Rectal smooth muscle tissue (tissue), 1 donor: ENCODE measurements around the gene FAM240B.

Experiments
- H3K27ac ChIP-seq: one replicate; pipeline ENCODE4 v1.7.0; 2013; ENCODE audit warnings: low read depth, low read length, inconsistent platforms
- H3K27me3 ChIP-seq: one replicate; pipeline ENCODE4 v1.7.0; 2013; ENCODE audit warnings: low read length; ENCODE audit not compliant: control insufficient read depth, insufficient read depth
- H3K36me3 ChIP-seq: one replicate; pipeline ENCODE4 v1.7.0; 2013; ENCODE audit warnings: low read length; ENCODE audit not compliant: control insufficient read depth, insufficient read depth
- H3K4me1 ChIP-seq: one replicate; pipeline ENCODE4 v1.7.0; 2013; ENCODE audit warnings: low read length; ENCODE audit not compliant: control insufficient read depth, insufficient read depth
- H3K4me3 ChIP-seq: one replicate; pipeline ENCODE4 v1.7.0; 2013; ENCODE audit warnings: low read length
- H3K9ac ChIP-seq: one replicate; pipeline ENCODE4 v1.7.0; 2013; ENCODE audit warnings: low read length

The FAM240B gene

DNA sequence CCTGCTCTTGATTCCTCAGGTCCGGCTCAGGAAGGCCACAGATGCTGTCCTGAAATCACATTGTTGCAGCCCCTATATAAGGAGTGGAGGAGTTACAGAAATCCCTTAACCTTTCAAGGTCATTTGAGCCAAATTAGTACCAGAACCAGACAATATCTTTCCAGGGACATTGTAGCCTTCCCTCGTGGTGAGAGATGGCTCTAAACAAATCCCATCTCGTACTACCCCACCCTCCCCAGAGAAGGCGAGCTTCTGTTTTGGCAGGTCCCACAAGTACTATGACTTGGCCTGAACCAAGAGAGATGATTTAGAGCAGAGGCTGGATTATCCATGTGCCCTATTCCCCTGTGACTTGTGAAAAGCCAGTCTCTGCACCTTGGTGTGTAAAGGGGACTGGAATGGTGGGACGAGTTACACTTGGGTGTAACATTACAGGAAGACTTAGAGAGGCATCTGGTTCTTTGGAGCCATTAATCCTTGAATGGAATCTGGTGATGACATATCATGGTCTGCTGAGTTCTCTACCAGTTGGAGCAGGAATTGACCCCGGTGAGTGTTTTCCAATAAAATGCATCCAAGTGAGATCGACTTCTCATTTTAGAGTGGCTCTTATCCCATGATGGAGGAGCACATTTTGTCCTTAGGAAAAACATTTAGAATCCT, at the start of gene FAM240B:
FAM240B (minus strand) TSS at position 51 of the 663 bp plus-strand sequence. CDS start 16,134 bp downstream, outside the sequence.
- Histone ChIP-seq H3K4me1 (no peaks in the 10 kb centered on the region), H3K27me3 (no peaks in the 10 kb centered on the region), H3K36me3 (no peaks in the 10 kb centered on the region), H3K9ac (no peak within 1 kb of the TSS), H3K27ac (no peak within 1 kb of the TSS), H3K4me3 (no peak within 1 kb of the TSS)

- H3K4me1 ChIP-seq = no peaks in the 10 kb centered on the region
Observed at GRCh38 chr9:38768351-38768761, 48.4 kb upstream of the FAM240B start.

GRCh38 chr9:38765101-38765500, 45.2 kb upstream of the FAM240B start:
- no peaks in the 10 kb centered on the region for H3K27me3 ChIP-seq
- H3K4me3 ChIP-seq = no peak overlapping the region
- no peak overlapping the region for H3K27ac ChIP-seq
- H3K4me1 ChIP-seq = no peaks in the 10 kb centered on the region
- H3K36me3 ChIP-seq = no peaks in the 10 kb centered on the region
- no peak overlapping the region for H3K9ac ChIP-seq

More at GRCh38 chr9:38768351-38768761, 48.4 kb upstream of the FAM240B start:
- Histone ChIP-seq H3K4me3 (no peak overlapping the region), H3K9ac (no peak overlapping the region), H3K27ac (no peak overlapping the region), H3K36me3 (no peaks in the 10 kb centered on the region), H3K27me3 (no peaks in the 10 kb centered on the region)

DNA sequence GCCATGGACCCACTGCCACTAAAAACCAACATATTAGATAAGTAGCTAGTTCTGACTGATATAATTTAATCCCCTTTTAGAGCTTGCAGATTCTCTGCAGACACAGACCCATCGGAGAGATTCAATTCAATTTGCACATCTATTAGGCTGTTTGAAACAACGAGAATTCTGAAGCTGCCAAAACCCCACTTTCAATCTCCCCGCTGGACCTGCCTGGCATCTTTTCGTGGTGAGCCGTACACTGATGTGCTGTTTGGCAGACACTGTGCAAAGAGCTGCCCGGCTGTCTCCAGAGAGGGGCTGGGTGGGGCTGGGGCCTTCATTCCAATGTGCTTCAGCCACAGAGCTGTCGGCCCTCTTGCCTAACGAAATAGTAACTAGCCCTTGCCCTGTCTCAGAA, 42.1 kb upstream of the FAM240B start:
- no peak overlapping the region for H3K9ac ChIP-seq
- H3K36me3 ChIP-seq = no peaks in the 10 kb centered on the region
- H3K27me3 ChIP-seq = no peaks in the 10 kb centered on the region
- H3K4me1 ChIP-seq = no peaks in the 10 kb centered on the region
- no peak overlapping the region for H3K4me3 ChIP-seq
- no peak overlapping the region for H3K27ac ChIP-seq

- Histone ChIP-seq H3K27me3 (no peaks in the 10 kb centered on the region), H3K4me3 (no peak overlapping the region), H3K36me3 (no peaks in the 10 kb centered on the region), H3K9ac (no peak overlapping the region), H3K27ac (no peak overlapping the region), H3K4me1 (no peaks in the 10 kb centered on the region)
Observed at GRCh38 chr9:38761339-38761738, 41.4 kb upstream of the FAM240B start.

DNA sequence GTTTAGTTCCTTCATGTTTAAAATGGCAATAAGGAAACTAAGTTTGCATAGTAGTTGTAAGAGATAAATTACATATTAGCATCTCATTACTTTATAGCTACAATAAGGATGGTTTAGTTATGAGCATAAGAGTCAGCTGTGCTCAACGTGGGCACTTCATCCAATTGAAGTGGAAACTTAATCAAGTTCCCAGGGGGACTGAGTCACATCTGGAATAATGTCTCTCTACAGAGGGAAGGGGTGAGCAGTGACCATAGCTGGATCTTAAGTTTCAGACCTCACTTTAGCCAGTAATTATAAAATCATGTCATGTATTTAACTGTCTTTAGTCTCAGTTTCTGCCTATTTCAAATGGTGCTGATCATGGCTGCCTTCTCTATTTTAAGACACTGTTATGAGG, 36.8 kb upstream of the FAM240B start:
- no peak overlapping the region for H3K27ac ChIP-seq
- H3K4me1 ChIP-seq = no peaks in the 10 kb centered on the region
- no peaks in the 10 kb centered on the region for H3K27me3 ChIP-seq
- H3K9ac ChIP-seq = no peak overlapping the region
- no peak overlapping the region for H3K4me3 ChIP-seq
- H3K36me3 ChIP-seq = no peaks in the 10 kb centered on the region

- no peaks in the 10 kb centered on the region for H3K27me3 ChIP-seq
- H3K27ac ChIP-seq = no peak overlapping the region
- H3K36me3 ChIP-seq = no peaks in the 10 kb centered on the region
- no peaks in the 10 kb centered on the region for H3K4me1 ChIP-seq
- H3K9ac ChIP-seq = no peak overlapping the region
- H3K4me3 ChIP-seq = no peak overlapping the region
Observed at GRCh38 chr9:38747941-38748340, 28.0 kb upstream of the FAM240B start.

DNA sequence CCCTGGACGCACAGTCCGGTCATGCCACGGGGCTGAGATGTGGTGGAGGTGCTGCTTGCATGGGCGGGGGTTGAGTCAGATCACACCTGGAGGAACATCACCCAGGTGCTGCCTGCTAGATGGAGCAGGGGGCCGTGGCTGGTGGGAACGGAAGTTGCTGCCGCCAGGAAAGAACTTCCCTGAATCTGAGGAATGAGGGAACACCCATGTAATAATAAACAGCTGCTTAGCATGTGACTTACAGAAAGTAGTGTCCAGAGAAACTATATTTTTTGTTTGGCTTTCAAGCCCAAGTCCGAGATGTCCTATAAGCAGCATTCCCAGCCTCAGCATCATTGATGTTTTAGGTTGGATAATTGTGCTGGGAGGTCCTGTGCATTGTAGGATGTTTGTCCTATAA, 27.1 kb upstream of the FAM240B start:
- no peak overlapping the region for H3K9ac ChIP-seq
- no peaks in the 10 kb centered on the region for H3K27me3 ChIP-seq
- no peaks in the 10 kb centered on the region for H3K36me3 ChIP-seq
- H3K4me1 ChIP-seq = no peaks in the 10 kb centered on the region
- H3K4me3 ChIP-seq = no peak overlapping the region
- no peak overlapping the region for H3K27ac ChIP-seq

- no peaks in the 10 kb centered on the region for H3K4me1 ChIP-seq
- H3K27ac ChIP-seq = no peak overlapping the region
- H3K36me3 ChIP-seq = no peaks in the 10 kb centered on the region
- no peak overlapping the region for H3K9ac ChIP-seq
- H3K4me3 ChIP-seq = no peak overlapping the region
- H3K27me3 ChIP-seq = no peaks in the 10 kb centered on the region
Observed at GRCh38 chr9:38746303-38746702, 26.4 kb upstream of the FAM240B start.

DNA sequence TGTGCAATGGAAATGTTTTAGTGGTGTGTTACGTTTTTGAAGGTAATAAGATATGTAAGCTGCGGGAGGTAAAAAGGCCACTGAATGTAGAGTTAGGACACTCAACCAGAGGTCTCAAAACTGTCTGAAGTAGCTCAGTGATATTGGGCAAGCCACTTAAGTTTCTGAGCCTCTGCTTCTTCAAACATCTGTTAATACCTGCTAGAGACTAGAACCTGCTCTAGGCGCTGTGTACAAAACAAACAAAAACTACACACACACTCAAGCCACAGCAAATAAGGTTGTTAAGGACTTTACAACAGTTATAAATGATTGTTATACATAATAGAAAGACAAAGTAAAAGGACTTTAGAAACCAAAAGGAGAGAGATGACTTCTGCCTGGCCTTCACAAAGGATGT, 24.6 kb upstream of the FAM240B start:
- Histone ChIP-seq H3K36me3 (no peaks in the 10 kb centered on the region), H3K9ac (no peak overlapping the region), H3K27me3 (no peaks in the 10 kb centered on the region), H3K4me1 (no peaks in the 10 kb centered on the region), H3K4me3 (no peak overlapping the region), H3K27ac (no peak overlapping the region)

- Histone ChIP-seq H3K4me1 (no peaks in the 10 kb centered on the region), H3K4me3 (no peak overlapping the region), H3K27ac (no peak overlapping the region), H3K36me3 (no peaks in the 10 kb centered on the region), H3K9ac (no peak overlapping the region), H3K27me3 (no peaks in the 10 kb centered on the region)
Observed at GRCh38 chr9:38737246-38737645, 17.3 kb upstream of the FAM240B start.

GRCh38 chr9:38734831-38735230, 14.9 kb upstream of the FAM240B start:
- Histone ChIP-seq H3K4me1 (no peaks in the 10 kb centered on the region), H3K4me3 (no peak overlapping the region), H3K36me3 (no peaks in the 10 kb centered on the region), H3K27me3 (no peaks in the 10 kb centered on the region), H3K27ac (no peak overlapping the region), H3K9ac (no peak overlapping the region)

DNA sequence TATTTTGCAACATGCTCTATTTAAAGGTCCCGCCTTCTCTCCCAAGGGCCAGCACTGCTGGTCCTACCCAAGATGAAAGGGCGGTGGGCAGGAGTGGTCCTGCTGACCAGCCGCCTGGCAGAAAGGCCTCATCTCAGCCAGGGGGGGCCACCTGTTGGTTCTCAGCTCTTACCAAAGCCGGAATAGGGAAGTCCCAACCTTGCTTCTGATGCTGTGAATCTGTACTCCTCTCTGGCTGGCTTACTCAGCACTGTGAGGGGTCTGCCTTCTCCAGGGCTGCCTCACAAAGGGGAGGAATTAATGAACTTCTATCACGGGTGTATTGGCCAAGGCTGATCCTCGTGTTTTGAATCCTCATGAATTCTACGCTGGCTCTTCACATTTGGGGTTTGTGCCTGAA, 13.6 kb upstream of the FAM240B start:
- H3K36me3 ChIP-seq = no peaks in the 10 kb centered on the region
- no peak overlapping the region for H3K9ac ChIP-seq
- no peaks in the 10 kb centered on the region for H3K27me3 ChIP-seq
- no peaks in the 10 kb centered on the region for H3K4me1 ChIP-seq
- no peak overlapping the region for H3K27ac ChIP-seq
- no peak overlapping the region for H3K4me3 ChIP-seq
